GM18502 (cell line): ENCODE results near the gene CNOT6L.
"Not testable (repeated sequence)": the region's sequence is repeated elsewhere in the genome, so short reads cannot be mapped to it uniquely, and the experiment has no call there.

Source experiments
- ATAC-seq: cut with Tn5 transposase; IDR thresholded peaks from one replicate; pipeline ENCODE4 v1.9.1; 2021; ENCODE audit warnings: mild to moderate bottlenecking; ENCODE audit not compliant: unreplicated experiment, poor library complexity

CNOT6L gene

DNA sequence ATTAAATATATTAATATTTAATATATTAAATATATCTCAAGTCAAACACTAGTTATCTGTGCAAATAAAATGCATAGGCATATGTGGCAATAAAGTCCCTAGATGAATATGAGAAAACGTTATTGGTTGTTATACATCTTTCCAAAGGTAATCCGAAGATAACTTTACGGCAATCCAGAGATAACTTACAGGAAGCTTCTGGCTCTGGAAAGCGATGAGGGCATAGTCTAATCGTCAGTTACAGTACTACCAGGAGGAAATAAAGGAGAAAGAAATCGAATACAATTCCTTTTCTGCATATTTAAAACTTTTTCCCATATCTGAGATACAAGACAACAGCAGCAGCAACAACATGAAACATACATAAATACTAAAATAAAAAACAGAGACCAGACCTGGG, 35.3 kb downstream of the CNOT6L start:
- ATAC-seq: no peak

- ATAC-seq: no peak
Observed at GRCh38 chr4:77782102-77782835, 36.9 kb downstream of the CNOT6L start.

GRCh38 chr4:77780762-77781161, 38.4 kb downstream of the CNOT6L start:
- not testable (repeated sequence) for ATAC-seq

- no peak for ATAC-seq
Observed at GRCh38 chr4:77777135-77777807, 41.9 kb downstream of the CNOT6L start.

DNA sequence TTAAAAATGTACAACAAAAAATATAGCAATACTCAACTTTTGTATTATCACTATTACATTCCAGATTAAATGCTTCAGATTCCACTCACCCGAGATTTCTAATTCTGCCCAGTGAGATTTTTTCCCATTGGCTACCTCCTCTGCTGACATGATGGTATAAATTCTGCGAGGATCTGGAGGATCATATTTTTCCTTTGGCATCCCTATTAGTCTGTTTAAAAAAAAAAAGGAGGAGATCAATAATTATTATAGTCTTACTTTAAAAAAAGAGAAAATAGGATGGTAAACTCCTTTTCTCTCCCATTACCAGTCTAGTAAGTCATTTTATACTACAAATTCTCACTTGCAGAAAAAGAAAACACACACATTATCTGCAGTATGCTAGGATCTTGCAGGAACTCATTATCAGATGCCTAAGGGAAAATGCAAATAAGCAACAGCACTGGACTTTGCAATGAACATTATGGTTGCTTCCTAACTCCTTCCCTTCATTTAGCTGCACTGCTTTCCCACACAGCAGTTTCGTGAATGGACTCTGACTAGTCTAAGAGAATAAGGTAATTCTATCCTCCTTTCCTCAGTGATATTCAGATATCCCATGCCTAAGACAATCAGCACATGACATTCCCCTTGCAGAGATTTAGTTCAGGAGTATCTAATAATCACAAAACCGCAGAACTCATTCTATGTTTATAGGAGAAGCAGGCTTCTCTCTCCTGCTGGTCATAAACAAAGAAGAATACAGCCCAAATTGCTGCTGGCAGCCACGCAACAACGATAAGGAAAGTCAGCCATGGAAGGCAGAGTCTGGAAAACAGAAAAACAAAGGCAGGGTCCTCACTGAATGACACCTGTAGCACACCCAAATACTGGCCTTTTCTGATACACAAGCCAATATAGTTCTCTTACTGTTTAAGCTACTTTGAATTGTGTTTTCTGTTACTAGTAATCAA, 42.7 kb downstream of the CNOT6L start:
- no peak for ATAC-seq

GRCh38 chr4:77773101-77773500, 46.1 kb downstream of the CNOT6L start:
- ATAC-seq: no peak

DNA sequence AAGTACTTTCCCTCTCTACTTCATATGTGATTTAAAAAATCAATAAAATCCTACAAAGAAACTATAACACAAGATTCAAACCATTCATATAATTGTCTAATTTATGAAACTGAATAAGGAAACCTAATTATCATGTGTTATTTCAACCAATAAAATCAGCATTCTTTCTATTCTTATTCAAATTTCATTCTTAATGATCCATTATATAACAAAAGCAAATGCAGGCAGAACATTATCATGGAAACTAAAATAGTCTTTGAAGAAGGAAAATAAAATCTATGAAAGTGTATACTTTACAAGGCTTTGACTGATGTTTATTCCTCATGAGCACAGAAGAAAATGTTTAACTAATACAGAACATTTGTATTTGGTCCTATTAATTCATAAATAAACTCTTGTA, 47.6 kb downstream of the CNOT6L start:
- no peak for ATAC-seq

GRCh38 chr4:77765720-77766119, 53.4 kb downstream of the CNOT6L start:
- no peak for ATAC-seq

GRCh38 chr4:77762531-77762930, 56.6 kb downstream of the CNOT6L start:
- ATAC-seq: no peak

DNA sequence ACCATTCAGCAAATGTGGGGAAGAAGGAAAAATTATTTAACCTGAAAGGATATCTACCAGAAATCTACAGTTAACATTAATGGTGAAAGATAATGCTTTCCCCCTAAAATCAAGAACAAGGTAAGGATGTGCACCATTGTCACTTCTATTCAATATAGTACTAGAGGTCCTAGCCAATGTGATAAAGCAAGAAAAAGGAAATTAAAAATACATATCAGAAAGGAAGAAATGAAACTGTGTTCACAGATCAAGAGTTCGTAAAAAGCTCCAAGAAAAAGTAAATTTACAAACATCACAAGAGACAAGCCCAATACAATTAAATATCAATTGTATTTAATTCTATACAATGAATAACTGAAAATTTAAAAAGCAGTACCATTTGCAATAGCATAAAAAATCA, 57.6 kb downstream of the CNOT6L start:
- no peak for ATAC-seq

- ATAC-seq: no peak
Observed at GRCh38 chr4:77758804-77759203, 60.4 kb downstream of the CNOT6L start.

GRCh38 chr4:77751764-77752163, 67.4 kb downstream of the CNOT6L start:
- no peak for ATAC-seq

DNA sequence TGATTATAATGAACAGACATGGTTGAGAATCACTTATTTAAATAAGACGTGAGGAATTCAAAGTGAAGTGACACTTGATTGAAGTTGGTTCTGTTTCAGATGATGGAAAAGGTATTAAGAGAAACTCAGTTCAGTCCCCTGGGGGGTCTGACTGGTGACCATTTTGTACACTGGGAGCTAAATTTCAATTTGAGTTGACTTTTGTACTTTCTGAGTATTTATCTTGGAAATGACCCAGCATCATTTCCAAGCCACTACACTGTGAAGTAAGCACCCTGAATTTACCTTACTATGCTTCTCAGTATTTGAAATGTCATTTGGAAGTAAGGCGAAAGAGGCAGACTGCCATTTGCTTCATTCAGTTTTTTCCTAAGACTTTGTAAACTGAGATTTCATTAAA, 73.4 kb downstream of the CNOT6L start:
- no peak for ATAC-seq

DNA sequence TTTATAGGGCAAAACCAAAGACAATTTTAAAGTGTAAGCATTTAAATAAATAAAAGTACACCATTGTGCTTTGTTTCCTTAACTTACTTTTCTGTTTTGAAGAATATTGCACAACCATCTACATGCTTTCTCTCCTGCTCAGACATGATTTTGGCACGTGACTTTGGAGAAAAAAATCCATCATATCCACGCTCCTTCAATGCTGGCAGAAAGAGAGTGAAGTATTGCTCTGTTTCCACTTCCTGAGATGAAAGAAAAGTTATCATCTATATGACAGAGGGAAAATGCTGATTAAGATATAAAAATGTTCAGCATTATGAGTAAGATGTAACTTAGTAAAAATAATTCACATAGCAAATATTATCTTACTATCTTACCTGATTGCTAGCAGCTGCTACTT, 77.1 kb downstream of the CNOT6L start:
- no peak for ATAC-seq

GRCh38 chr4:77740480-77740879, 78.7 kb downstream of the CNOT6L start:
- no peak for ATAC-seq

- ATAC-seq: peak; percentile 94
Observed at GRCh38 chr4:77734928-77735327, 84.2 kb downstream of the CNOT6L start.

GRCh38 chr4:77731656-77732055, 87.5 kb downstream of the CNOT6L start:
- no peak for ATAC-seq

- ATAC-seq: no peak
Observed at GRCh38 chr4:77728420-77728819, 90.7 kb downstream of the CNOT6L start.

- no peak for ATAC-seq
Observed at GRCh38 chr4:77721073-77721472, 98.1 kb downstream of the CNOT6L start.

DNA sequence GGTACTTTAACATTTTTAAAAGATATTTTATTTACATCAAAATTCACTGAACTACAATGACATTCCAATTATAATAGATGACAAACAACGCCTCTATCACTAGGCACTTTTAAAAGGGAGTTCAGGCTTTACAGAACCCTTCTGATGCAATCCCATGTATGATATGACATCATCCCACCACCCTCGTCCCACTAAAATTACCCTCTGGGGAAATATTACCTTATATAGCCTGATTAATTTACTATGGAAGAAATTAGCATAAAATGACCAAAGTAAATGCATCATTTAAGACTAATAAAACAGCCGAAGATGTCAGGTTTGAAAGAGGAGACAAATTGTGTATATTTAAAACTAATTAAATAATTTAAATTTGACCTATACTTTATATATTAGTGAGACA, 100.7 kb downstream of the CNOT6L start:
- not testable (repeated sequence) for ATAC-seq
